ENCODE results near the gene KRTAP4-6. TPM values are rescaled to one million over a fixed set of nuclear protein-coding genes. Genes with fewer than 3 reads are reported as not detected.
"Not testable (repeated sequence)": the region's sequence is repeated elsewhere in the genome, so short reads cannot be mapped to it uniquely, and the experiment has no call there.

Gene KRTAP4-6
- total RNA-seq, 1 donor from 2014 or later = not detected

DNA sequence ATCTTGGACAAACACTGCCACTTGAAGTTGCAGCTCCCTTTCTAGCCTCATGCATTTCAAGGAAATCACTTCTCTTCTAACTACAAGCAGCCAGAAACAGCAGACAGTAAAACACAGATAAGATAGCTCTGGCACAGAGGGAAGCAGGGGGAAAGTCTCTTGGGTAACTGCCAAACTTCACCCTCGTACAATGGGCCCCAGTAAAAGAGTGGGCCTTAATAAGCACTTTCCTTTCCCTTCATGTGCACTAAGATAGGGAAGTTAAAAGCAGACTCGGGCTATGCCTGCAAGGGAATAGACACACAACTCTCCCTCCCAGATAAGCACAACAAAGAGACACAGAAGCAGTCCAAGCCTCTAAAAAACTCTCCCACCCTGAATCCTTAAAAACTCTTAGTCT is 13.5 kb upstream of the KRTAP4-6 start:
- TF ChIP-seq, protein P1, sequence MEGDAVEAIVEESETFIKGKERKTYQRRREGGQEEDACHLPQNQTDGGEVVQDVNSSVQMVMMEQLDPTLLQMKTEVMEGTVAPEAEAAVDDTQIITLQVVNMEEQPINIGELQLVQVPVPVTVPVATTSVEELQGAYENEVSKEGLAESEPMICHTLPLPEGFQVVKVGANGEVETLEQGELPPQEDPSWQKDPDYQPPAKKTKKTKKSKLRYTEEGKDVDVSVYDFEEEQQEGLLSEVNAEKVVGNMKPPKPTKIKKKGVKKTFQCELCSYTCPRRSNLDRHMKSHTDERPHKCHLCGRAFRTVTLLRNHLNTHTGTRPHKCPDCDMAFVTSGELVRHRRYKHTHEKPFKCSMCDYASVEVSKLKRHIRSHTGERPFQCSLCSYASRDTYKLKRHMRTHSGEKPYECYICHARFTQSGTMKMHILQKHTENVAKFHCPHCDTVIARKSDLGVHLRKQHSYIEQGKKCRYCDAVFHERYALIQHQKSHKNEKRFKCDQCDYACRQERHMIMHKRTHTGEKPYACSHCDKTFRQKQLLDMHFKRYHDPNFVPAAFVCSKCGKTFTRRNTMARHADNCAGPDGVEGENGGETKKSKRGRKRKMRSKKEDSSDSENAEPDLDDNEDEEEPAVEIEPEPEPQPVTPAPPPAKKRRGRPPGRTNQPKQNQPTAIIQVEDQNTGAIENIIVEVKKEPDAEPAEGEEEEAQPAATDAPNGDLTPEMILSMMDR (conservative IDR thresholded peaks at IDR 0.05; ENCODE audit: low read depth, low read length) = no peak
- no peak for DNase-seq (ENCODE audit: low read depth)
- H3K4me3 ChIP-seq (ENCODE audit: low read depth, low read length) = no peak overlapping the region

DNA sequence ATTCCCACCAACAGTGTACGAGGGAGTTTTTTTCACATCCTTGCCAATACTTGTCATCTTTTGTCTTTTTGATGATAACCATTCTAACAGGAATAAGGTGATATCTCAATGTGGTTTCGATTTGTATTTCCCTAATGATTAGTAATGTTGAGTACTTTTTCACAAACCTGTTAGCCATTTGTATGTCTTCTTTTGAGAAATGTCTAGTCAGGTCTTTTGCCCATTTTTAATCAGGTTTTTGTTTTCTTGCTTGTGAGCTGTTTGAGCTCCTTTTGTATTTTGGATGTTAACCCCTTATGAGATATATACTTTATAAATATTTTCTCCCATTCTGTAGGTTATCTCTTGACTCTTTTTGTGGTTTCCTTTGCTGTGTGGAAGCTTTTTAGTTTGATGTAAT is 11.2 kb upstream of the KRTAP4-6 start:
- TF ChIP-seq, protein P1 (conservative IDR thresholded peaks at IDR 0.05; ENCODE audit: low read depth, low read length) = no peak
- no peak overlapping the region for H3K4me3 ChIP-seq (ENCODE audit: low read depth, low read length)
- DNase-seq (ENCODE audit: low read depth) = no peak

DNA sequence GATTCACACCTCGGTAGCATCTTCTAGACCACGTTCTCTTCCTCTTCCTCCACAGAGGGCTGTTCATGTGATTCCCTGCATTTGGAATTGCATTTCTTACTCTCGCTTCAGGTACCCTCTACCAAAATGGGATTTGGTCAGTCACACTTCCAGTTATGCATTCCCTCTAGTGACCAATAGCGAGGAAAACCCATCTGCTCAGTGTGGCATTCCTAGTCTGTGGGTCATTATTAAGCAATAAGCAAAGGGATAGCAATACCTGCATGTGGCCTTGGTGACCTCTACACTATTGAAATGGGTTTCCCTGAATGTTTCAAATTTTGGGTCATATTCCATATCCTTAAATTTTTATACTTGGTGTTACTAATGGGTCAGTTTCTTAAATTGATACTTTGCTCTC is 9.7 kb upstream of the KRTAP4-6 start:
- no peak for DNase-seq (ENCODE audit: low read depth)
- TF ChIP-seq, protein P1 (conservative IDR thresholded peaks at IDR 0.05; ENCODE audit: low read depth, low read length) = no peak

DNA sequence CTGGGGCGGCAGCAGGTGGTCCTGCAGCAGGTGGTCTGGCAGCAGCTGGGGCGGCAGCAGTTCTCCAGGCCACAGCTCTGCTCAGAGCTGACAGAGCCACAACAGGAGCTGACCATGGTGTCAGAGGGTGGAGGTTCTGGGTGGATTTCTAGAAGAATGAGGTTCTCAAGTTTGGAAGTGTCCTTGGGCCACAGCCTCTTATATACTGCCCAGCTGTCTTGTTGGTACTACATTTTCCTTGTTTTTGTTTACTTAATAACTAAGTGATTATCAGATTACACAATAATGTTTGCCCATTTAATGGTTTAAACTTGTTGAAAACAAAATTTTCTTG is 9.3 kb upstream of the KRTAP4-6 start, which contains the start of gene KRTAP4-5:
KRTAP4-5 (minus strand) TSS at position 174 of the 334 bp plus-strand sequence; CDS start at position 116, 58 bp downstream.
- no peak within 1 kb of the TSS for H3K4me3 ChIP-seq (ENCODE audit: low read depth, low read length)
- TF ChIP-seq, protein P1 (conservative IDR thresholded peaks at IDR 0.05; ENCODE audit: low read depth, low read length) = no peak
- no peak for DNase-seq (ENCODE audit: low read depth)

More for the DNA sequence above, 9.7 kb upstream of the KRTAP4-6 start:
- H3K4me3 ChIP-seq (ENCODE audit: low read depth, low read length) = no peak overlapping the region

DNA sequence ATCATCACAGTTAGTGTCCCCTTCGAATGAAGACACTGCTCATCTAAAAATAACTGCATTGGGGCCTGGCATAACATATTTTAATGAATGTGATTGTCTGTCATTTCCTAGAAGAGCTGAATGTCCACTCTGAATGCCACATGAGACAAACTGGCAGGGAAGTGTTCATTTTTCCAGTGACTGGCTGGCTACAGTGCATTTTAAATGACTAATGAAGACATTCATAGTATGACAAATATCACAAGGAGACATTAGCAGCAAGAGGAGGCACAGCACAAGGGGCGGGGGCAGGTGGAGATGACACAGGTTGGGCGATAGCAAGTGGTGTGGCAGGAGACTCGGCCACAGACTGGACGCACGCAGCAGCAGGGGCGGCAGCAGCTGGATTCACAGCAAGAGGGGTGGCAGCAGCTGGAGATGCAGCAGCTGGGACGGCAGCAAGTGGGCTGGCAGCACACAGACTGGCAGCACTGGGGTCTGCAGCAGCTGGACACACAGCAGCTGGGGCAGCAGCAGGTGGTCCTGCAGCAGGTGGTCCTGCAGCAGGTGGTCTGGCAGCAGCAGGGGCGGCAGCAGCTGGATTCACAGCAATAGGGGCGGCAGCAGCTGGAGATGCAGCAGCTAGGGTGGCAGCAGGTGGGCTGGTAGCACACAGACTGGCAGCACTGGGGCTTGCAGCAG is 8.8 kb upstream of the KRTAP4-6 start:
- not testable (repeated sequence) for DNase-seq (ENCODE audit: low read depth); H3K4me3 ChIP-seq (ENCODE audit: low read depth, low read length)

DNA sequence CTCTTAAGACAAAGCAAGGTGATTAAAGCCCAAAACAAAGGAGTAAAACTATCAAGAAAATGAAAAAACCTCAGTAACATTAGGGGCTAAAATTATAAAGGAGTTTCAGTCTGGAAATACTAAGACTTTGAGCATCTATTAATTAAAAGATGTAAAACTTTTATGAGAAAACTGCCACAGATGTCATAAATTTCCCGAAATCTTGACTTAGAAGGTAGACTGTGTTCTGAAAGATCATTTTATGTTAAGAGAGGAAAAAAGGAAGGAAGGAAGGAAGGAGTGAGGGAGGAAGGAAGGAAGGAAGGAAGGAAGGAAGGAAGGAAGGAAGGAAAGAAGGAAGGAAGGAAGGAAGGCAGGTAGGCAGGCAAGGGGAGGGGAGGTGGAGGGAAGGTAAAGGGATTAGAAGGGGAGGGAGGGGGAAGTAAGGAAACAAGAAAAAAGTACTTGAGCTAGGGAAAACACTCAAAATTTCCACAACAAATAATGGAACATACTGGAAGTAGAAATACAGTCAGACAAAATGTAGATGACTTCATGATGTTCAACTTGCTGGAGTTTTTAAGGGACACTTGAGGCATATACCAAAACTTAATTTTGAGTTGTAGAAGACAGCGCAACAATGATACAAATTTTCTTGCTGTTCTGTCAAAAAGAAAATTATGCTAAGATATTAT is 7.3 kb upstream of the KRTAP4-6 start:
- no peak for DNase-seq (ENCODE audit: low read depth)
- H3K4me3 ChIP-seq (ENCODE audit: low read depth, low read length) = no peak overlapping the region
- TF ChIP-seq, protein P1 (conservative IDR thresholded peaks at IDR 0.05; ENCODE audit: low read depth, low read length) = no peak

DNA sequence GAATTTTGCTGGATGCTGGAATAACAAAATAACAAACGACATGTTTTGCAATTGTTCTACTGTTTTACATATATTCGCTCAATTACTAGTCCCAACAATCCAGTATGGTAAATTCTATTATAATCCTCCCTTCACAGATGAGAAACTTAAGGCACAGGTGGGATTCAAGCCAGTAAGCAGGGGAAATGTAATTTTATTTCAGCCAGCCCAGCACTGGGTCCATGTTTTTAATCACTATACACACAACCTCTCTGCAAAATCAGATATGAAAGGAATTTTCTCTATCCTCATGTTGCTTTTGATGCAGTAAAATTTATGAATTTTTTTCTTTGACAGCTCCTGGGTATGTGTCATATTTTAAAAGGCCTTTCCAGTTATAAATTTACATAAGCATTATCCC is 4.9 kb upstream of the KRTAP4-6 start:
- no peak overlapping the region for H3K4me3 ChIP-seq (ENCODE audit: low read depth, low read length)
- TF ChIP-seq, protein P1 (conservative IDR thresholded peaks at IDR 0.05; ENCODE audit: low read depth, low read length) = no peak
- DNase-seq (ENCODE audit: low read depth) = no peak

Measured in epithelial cell of proximal tubule (primary cell).